Measurements from ENCODE around the gene FPGS. TPM values are rescaled to one million over a fixed set of nuclear protein-coding genes. Genes with fewer than 3 reads are reported as not detected.

Gene FPGS
- total RNA-seq, 4 donors from 2014 or later: 42.5 to 91.4 (median 63.2) TPM

DNA sequence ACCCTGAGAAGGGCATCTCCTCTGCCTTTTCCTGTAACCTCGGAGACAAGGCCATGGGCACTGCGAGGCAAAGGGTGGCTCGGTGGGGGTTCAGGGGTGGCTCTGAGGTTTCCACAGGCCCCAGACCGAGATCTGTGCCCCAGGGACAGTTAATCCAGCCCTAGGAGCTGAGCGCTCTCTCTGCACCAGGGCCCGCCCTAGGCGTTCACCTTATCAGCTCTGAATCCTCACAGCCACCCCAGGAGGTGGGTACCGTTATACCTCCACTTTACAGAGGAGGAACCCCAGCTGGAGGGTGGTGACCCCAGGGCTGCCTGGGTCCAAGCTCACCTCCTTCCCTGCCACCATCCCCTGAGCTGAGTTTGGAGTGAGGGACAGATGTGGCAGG is 54.0 kb downstream of the FPGS start:
- Histone ChIP-seq H3K27me3 (no peaks in the 10 kb centered on the region), H3K4me1 (peaks cover 0 to 87% (median 28%) of the 10 kb centered on the region in 3 donors), H3K4me3 (no peak overlapping the region), H3K27ac (peak overlapping the region in 1 of 4 donors; percentile 45), H3K36me3 (no peaks in the 10 kb centered on the region), H3K9me3 (no peaks in the 10 kb centered on the region)
- TF ChIP-seq EP300 (IDR thresholded peaks at IDR 0.05) (no peak), POLR2A (IDR thresholded peaks at IDR 0.05) (no peak)
- no peak for ATAC-seq
- WGBS, 2 donors (ENCODE audit: low coverage in 1 of 2): no CpG with 5 or more reads among the region's 8 CpGs

DNA sequence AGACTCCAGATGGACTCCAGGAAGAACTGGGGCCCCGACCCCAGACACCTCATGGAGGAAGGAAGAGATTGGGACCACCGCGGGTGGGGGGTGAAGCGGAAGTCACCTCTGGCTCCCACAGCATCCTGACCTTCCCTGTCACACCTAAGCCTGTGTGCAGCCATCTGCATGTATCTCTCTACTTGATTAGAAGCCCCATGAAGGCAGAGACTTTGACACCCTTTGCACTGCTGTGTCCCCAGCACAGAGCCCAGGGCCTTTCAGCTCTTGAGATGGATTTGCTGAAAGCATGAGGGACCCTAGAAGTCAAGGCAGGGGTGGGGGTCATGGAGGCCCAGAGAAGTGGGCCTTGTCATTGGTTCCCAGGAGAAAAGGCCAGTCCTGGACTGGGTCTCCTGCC is 54.6 kb downstream of the FPGS start:
- ATAC-seq: no peak
- Histone ChIP-seq H3K27me3 (no peaks in the 10 kb centered on the region), H3K9me3 (no peaks in the 10 kb centered on the region), H3K27ac (peak overlapping the region in 1 of 4 donors; percentile 14), H3K4me3 (no peak overlapping the region), H3K4me1 (peaks cover 0 to 87% (median 28%) of the 10 kb centered on the region in 3 donors), H3K36me3 (no peaks in the 10 kb centered on the region)
- WGBS, 2 donors (ENCODE audit: low coverage in 1 of 2): no CpG with 5 or more reads among the region's 4 CpGs
- no peak for TF ChIP-seq POLR2AphosphoS5 (IDR thresholded peaks at IDR 0.05)
- no peak for TF ChIP-seq POLR2A (IDR thresholded peaks at IDR 0.05)
- TF ChIP-seq, protein P1, sequence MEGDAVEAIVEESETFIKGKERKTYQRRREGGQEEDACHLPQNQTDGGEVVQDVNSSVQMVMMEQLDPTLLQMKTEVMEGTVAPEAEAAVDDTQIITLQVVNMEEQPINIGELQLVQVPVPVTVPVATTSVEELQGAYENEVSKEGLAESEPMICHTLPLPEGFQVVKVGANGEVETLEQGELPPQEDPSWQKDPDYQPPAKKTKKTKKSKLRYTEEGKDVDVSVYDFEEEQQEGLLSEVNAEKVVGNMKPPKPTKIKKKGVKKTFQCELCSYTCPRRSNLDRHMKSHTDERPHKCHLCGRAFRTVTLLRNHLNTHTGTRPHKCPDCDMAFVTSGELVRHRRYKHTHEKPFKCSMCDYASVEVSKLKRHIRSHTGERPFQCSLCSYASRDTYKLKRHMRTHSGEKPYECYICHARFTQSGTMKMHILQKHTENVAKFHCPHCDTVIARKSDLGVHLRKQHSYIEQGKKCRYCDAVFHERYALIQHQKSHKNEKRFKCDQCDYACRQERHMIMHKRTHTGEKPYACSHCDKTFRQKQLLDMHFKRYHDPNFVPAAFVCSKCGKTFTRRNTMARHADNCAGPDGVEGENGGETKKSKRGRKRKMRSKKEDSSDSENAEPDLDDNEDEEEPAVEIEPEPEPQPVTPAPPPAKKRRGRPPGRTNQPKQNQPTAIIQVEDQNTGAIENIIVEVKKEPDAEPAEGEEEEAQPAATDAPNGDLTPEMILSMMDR (IDR thresholded peaks at IDR 0.05): no peak
- TF ChIP-seq EP300 (IDR thresholded peaks at IDR 0.05): no peak

DNA sequence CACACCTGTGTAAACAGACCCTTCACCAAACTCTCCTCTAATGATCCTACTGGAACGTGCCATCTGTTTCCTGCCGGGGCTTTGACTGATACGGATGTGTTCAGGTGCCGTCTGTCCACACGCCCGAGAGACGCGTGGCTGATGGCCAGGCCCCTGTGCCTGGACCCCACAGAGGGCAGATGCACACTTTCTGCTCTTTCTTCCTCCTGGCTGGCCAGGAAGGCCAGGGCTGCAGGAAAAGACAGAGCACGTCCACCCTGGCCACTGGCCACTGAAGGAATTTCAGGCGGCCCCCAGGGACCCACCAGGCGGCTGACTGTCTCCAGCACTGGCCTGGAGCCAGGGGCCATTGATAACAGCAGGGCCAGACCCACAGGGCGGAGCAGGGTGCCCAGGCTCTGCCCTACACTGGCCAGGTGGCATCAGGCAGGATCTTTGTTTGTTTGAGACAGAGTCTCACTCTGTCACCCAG is 55.4 kb downstream of the FPGS start:
- Histone ChIP-seq H3K27ac (peak overlapping the region in 3 of 4 donors; percentile 7 to 54 (median 14)), H3K4me1 (peaks cover 0 to 87% (median 24%) of the 10 kb centered on the region in 3 donors)

DNA sequence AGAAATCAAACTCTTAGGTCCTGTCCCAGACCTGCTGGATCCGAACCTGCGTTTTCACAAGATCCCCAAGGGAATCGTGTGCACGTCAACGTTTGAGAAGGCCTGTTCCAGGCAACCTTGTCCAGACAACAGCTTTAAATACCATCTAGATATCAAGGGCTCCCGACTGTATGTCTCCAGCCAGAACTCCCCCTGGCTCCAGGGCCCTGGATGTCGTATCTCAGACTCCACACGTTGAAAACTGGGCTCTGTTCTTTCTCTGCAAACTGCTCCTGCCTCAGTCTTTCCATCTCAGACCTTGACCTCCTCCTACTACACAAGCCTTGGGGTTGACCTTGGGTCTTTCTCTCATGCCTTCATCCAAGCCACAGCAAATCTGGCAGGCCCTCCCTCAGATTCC is 57.6 kb downstream of the FPGS start:
- no peak for TF ChIP-seq POLR2AphosphoS5 (IDR thresholded peaks at IDR 0.05)
- no peak for TF ChIP-seq EP300 (IDR thresholded peaks at IDR 0.05)
- TF ChIP-seq POLR2A (IDR thresholded peaks at IDR 0.05): no peak
- TF ChIP-seq, protein P1 (IDR thresholded peaks at IDR 0.05): no peak
- Histone ChIP-seq H3K4me1 (peaks cover 0 to 75% (median 16%) of the 10 kb centered on the region in 3 donors), H3K27me3 (no peaks in the 10 kb centered on the region), H3K27ac (no peak overlapping the region), H3K36me3 (no peaks in the 10 kb centered on the region), H3K4me3 (no peak overlapping the region), H3K9me3 (no peaks in the 10 kb centered on the region)
- 42 to 89% methylated on average over 5 to 7 of the region's 8 CpGs for WGBS, 2 donors (ENCODE audit: low coverage in 1 of 2)
- no peak for ATAC-seq

More for the DNA sequence above, 55.4 kb downstream of the FPGS start:
- H3K4me3 ChIP-seq: no peak overlapping the region
- no peak for TF ChIP-seq POLR2AphosphoS5 (IDR thresholded peaks at IDR 0.05)
- no peak for TF ChIP-seq EP300 (IDR thresholded peaks at IDR 0.05)
- TF ChIP-seq, protein P1 (IDR thresholded peaks at IDR 0.05): no peak
- no peak for TF ChIP-seq POLR2A (IDR thresholded peaks at IDR 0.05)
- ATAC-seq: peak; percentile 17
- no peaks in the 10 kb centered on the region for H3K9me3 ChIP-seq
- no peaks in the 10 kb centered on the region for H3K36me3 ChIP-seq
- 50% methylated on average over 2 of the region's 12 CpGs for WGBS, 2 donors (ENCODE audit: low coverage in 1 of 2)
- no peaks in the 10 kb centered on the region for H3K27me3 ChIP-seq

DNA sequence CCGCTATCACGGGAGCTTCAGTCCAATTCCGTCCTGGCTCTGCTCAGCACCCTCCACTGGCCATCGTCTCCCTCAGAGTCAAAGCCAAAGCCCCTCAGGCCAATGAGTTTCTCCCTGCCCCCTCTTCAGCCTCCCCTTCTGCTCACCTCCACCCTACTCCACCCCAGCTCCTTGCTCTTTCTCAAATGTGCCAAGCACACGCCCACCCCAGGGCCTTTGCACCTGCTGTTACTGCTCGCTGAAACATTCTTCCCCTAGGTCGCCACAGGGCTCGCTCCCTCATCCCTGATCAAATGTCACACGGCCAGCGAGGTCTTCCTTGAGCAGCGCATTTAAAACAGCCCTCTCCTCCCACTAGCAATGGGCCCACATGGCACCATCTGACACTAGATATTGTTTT is 58.1 kb downstream of the FPGS start:
- no peaks in the 10 kb centered on the region for H3K9me3 ChIP-seq
- peak overlapping the region in 1 of 4 donors; percentile 68 for H3K27ac ChIP-seq
- H3K36me3 ChIP-seq: no peaks in the 10 kb centered on the region
- ATAC-seq: no peak
- peaks cover 0 to 70% (median 16%) of the 10 kb centered on the region in 3 donors for H3K4me1 ChIP-seq
- WGBS, 2 donors (ENCODE audit: low coverage in 1 of 2): 88 to 92% methylated on average over 4 to 6 of the region's 11 CpGs
- no peaks in the 10 kb centered on the region for H3K27me3 ChIP-seq
- H3K4me3 ChIP-seq: no peak overlapping the region
- TF ChIP-seq POLR2AphosphoS5 (IDR thresholded peaks at IDR 0.05): no peak
- TF ChIP-seq, protein P1 (IDR thresholded peaks at IDR 0.05): no peak
- TF ChIP-seq POLR2A (IDR thresholded peaks at IDR 0.05): no peak
- TF ChIP-seq EP300 (IDR thresholded peaks at IDR 0.05): no peak

All from gastroesophageal sphincter (tissue), 4 donors.